NCI-H2171 treated with DMSO at 0.1 percent for 48 hours (cell line): ENCODE measurements around the gene PLA2G4B.

Experiments
- DNase-seq: peaks from one replicate; lab custom pipeline; 2025; lab: John Stamatoyannopoulos, UW

PLA2G4B gene

GRCh38 chr15:41888662-41889253 is 50.1 kb downstream of the PLA2G4B start:
- DNase-seq = no peak

DNA sequence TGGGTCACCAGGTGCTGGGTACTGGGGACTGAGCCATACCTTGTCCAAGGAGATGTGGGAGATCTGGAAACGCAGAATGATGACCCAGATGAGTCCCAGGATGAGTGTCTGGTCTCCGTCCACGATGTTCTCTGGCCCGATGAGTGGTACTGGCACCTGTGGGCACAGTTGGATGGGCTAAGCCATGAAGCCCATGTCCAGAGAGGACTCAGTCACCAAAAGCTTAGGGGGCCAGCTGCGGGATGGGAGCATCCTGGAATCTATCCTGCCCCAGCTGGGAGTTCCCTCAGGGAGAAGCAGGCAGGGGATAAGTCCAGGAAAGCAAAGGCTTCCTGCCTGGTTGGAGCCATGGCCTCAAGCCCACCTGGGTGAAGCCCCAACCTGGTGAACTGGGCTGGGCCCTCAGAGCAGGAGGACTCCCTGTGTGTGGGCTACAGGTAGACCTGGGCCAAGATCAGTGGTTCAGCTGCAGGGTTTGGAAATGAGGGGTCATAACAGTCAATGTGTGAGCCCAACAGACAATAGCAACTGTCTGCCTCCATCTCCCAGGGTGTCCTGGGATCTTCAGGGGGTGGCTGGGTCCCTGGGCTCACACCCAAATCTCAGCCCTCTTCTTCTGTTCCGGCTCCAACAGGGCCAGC is 51.5 kb downstream of the PLA2G4B start:
- no peak for DNase-seq

DNA sequence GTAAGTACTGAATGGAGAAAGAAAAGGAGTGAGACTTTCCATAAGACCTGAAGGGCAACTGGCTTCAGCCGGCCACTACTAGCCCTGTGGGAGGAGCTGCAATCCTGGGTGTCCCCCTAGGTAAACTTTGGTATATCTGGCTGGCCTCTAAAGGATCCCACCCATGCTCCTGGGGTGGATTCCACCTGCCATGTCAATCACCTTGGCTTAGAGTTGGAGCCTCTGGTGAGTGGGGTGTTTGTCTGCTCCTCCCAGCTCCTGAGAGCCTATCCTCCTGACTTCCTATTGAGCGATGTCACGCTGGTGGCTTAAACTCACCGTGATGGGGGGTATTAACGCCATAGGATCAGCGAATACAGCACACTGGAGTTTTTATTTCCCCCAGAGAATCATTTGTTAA is 52.6 kb downstream of the PLA2G4B start:
- DNase-seq = no peak

DNA sequence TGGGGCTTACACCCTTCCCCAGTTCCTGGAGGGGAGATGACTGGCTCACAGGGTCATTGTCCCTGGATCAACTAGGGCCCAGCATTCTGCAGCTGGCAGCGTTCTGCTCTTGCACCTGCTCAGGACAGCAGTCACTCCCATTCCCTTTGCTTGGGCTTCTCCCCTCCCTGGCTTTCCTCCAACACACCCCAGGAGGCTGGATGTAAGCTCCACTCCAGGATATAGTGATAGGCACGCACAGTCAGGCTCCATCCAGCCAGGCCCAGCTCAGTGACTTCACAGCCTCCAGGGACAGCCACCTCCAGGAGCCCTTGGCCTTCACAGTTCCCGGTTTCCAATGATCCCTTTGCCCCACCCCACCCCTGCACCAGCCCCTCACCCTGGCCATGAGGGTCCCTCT is 53.3 kb downstream of the PLA2G4B start:
- DNase-seq = peak; percentile 61

DNA sequence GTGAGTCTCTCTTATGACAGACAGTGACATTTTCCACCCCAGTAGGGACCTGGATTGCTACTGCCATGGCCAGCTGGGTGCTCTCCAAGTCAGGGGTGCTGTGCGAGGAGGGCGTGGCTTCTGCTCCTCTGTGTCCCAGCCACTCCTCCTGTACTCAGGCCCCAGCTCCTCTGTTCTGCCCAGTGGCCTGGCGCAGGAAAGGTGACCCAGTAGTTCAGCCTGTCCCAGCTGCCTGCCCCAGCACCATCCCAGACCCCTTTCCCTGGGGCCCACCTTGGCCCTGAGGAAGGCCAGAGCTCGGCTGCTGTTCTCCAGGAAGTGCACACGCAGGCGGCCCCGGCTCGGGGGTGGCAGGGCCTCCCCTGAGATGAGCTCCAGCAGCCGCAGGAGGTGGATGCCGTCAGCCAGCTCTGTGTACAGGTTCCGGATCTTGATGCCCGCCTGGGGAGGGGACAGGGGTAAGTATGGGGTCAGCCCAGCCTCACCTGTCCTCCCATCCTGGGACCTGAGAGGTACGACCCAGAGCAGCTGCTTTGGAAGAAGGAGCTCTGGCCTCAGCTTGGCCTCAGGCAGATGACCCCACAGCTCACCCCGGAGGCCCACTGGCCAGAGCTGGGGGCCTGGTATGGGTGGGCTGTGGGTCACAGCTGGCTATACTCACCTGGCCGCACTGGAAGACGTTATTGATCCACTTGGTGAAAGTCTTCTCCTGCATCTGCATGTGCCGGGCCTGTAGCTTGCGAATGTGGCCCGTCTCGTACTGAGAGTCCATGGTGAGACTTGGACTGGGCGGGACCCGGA is 54.2 kb downstream of the PLA2G4B start:
- no peak for DNase-seq

DNA sequence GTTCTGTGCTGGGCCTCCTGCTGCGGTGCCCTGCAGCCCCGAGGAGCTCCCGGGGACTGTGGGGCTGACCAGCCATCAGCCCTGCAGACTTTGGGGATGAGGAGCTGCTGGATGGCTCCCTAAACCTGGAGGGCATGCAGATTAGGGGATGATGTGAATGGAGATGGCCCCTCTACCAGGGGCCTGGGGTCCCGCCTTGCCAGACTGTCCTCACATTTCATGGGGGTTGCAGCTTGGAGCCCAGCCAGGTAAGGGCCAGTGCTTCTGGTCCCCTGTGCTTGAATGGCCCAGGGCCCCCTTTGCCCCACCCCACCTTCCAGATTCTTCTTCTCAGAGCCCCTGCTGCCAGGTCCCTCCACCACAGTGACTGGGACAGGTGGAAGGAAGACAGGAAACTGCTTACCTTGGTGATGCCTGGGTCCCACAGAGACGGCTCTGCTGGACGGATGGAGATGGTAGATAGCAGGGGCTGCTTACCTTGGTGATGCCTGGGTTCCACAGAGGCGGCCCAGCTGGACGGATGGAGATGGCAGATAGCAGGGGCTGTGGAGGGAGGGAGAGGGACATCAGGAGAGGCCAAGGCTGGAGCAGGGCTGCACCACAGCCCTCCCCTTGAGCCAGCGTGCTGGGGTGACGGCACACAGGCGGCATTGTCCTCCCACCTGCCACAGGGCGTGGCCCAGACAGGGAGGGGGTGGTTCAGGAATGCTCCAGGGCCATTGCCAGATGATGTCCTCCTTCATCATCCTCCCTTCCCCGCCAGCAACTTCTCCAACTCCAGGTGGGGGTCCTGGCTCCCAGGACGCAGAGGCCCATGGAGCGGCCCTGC is 55.0 kb downstream of the PLA2G4B start, which contains the start of gene SPTBN5:
Gene SPTBN5, minus strand, starts transcription at position 632 of the 829 bp plus-strand sequence. Its CDS starts 556 bp downstream, at position 76.
- no peak for DNase-seq

DNA sequence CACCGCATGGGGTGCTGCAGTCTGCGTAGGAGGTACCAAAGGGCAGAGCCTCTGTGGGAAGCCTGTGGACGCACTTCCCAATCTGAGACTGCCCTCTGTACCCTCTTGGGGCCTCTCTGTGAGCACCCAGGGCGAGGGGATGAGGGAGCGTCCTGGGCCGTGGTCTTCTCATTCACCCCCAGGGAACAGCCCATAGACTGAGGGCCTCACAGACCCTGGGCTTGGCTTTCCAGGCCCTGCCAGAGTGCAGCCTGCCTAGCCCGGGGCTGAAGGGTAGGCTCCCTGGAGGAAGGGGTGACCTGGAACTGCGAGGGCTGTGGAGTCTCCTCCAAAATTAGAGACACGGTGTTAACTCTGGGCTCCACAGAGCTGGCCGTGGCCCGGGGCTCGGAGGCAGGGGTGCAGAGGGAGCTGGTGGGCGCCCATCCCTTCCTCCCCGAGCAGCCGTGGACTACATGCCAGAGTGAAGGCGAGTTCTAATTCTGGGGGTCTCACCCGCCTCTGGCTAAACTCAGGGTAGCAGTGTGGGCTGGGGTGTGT is 55.7 kb downstream of the PLA2G4B start:
- DNase-seq = no peak

GRCh38 chr15:41894791-41895463 is 56.3 kb downstream of the PLA2G4B start:
- peak; percentile 66 for DNase-seq

- no peak for DNase-seq
Observed at GRCh38 chr15:41895491-41895890, 56.8 kb downstream of the PLA2G4B start.

DNA sequence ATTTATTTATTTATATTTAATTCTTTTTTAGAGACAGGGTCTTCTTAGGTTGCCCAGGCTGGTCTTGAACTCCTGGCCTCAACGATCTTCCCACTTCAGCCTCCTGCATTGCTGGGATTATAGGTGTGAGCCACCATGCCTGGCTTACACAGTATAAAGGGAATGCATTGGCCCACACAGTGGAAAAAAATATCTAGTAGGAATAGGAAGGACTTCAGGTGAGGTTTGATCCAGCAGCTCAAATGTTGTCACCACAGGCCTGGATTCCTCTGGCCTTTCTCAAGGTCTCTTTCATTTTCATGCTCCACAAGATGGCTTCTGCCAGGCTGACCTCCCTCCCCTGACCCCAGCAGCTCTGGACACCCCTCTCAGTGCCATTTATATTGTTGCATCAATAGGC is 57.3 kb downstream of the PLA2G4B start:
- DNase-seq = no peak

DNA sequence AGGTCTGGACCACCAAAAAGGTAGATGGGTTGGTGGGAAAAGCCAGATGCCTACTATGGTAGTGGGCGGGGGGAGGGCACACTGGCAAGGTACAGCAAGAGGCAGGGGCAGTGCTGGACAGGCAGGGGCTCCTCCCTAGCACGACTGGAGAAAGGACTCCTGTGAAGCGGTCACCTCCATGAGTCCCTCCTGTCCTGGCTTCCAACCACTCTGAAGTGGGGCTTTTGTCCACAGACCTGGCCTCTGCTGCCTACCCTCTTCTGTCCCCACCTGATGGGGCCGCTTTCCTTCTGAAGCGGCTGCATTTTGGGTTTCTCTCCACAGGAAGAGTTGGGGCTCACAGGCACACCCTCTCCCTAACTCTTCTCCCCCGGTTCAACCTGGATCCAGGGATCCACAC is 57.9 kb downstream of the PLA2G4B start:
- no peak for DNase-seq

GRCh38 chr15:41897363-41897799 is 58.7 kb downstream of the PLA2G4B start:
- DNase-seq = peak; percentile 64
